ENCODE measurements around the gene STK31.
"Not testable (repeated sequence)": the region's sequence is repeated elsewhere in the genome, so short reads cannot be mapped to it uniquely, and the experiment has no call there.

STK31 gene

GRCh38 chr7:23765943-23766342 is 55.9 kb downstream of the STK31 start:
- no peaks in the 10 kb centered on the region for H4K20me1 ChIP-seq (ENCODE audit: control insufficient read depth, insufficient read depth, low read depth, low read length)
- H3K9me3 ChIP-seq (ENCODE audit: control insufficient read depth, insufficient read depth, low read length): no peaks in the 10 kb centered on the region
- TF ChIP-seq CTCF (IDR thresholded peaks at IDR 0.05; ENCODE audit: low read depth, low read length, poor library complexity, severe bottlenecking): no peak
- H3K4me3 ChIP-seq (ENCODE audit: low read length): no peak overlapping the region
- H3K36me3 ChIP-seq (ENCODE audit: control insufficient read depth, low read length): no peaks in the 10 kb centered on the region
- H3K9me2 ChIP-seq (replicated peaks; ENCODE audit: control insufficient read depth, low read length): no peaks in the 10 kb centered on the region
- peaks cover 12% of the 10 kb centered on the region for H3K27me3 ChIP-seq (ENCODE audit: control insufficient read depth, low read length)
- no peak overlapping the region for H3K4me2 ChIP-seq (ENCODE audit: low read length)
- no peaks in the 10 kb centered on the region for H3K79me2 ChIP-seq (ENCODE audit: control insufficient read depth, low read length)
- H3K4me1 ChIP-seq (ENCODE audit: control insufficient read depth, low read length): no peaks in the 10 kb centered on the region
- H3K27ac ChIP-seq (ENCODE audit: low read depth, low read length): no peak overlapping the region
- H3F3A ChIP-seq (ENCODE audit: control insufficient read depth, insufficient read depth): no peaks in the 10 kb centered on the region

- Histone ChIP-seq H3K36me3 (ENCODE audit: control insufficient read depth, low read length) (no peaks in the 10 kb centered on the region), H3K9me3 (ENCODE audit: control insufficient read depth, insufficient read depth, low read length) (no peaks in the 10 kb centered on the region), H4K20me1 (ENCODE audit: control insufficient read depth, insufficient read depth, low read depth, low read length) (no peaks in the 10 kb centered on the region), H3K27ac (ENCODE audit: low read depth, low read length) (no peak overlapping the region), H3K4me1 (ENCODE audit: control insufficient read depth, low read length) (no peaks in the 10 kb centered on the region), H3K4me2 (ENCODE audit: low read length) (no peak overlapping the region), H3K79me2 (ENCODE audit: control insufficient read depth, low read length) (no peaks in the 10 kb centered on the region), H3K9me2 (replicated peaks; ENCODE audit: control insufficient read depth, low read length) (no peaks in the 10 kb centered on the region), H3K4me3 (ENCODE audit: low read length) (no peak overlapping the region), H3F3A (ENCODE audit: control insufficient read depth, insufficient read depth) (no peaks in the 10 kb centered on the region), H3K27me3 (ENCODE audit: control insufficient read depth, low read length) (peaks cover 12% of the 10 kb centered on the region)
- TF ChIP-seq EZH2phosphoT487 (IDR thresholded peaks at IDR 0.05; ENCODE audit: borderline replicate concordance, low read length) (no peak), CTCF (IDR thresholded peaks at IDR 0.05; ENCODE audit: low read depth, low read length, poor library complexity, severe bottlenecking) (no peak)
Observed at GRCh38 chr7:23767514-23767913, 57.5 kb downstream of the STK31 start.

- Histone ChIP-seq H3K36me3 (ENCODE audit: control insufficient read depth, low read length) (no peaks in the 10 kb centered on the region), H3K27ac (ENCODE audit: low read depth, low read length) (no peak overlapping the region), H4K20me1 (ENCODE audit: control insufficient read depth, insufficient read depth, low read depth, low read length) (no peaks in the 10 kb centered on the region), H3K4me2 (ENCODE audit: low read length) (no peak overlapping the region), H3K9me3 (ENCODE audit: control insufficient read depth, insufficient read depth, low read length) (no peaks in the 10 kb centered on the region), H3K79me2 (ENCODE audit: control insufficient read depth, low read length) (no peaks in the 10 kb centered on the region), H3K4me1 (ENCODE audit: control insufficient read depth, low read length) (no peaks in the 10 kb centered on the region), H3K27me3 (ENCODE audit: control insufficient read depth, low read length) (peaks cover 12% of the 10 kb centered on the region), H3K4me3 (ENCODE audit: low read length) (no peak overlapping the region), H3K9me2 (replicated peaks; ENCODE audit: control insufficient read depth, low read length) (no peaks in the 10 kb centered on the region), H3F3A (ENCODE audit: control insufficient read depth, insufficient read depth) (no peaks in the 10 kb centered on the region)
- no peak for TF ChIP-seq CTCF (IDR thresholded peaks at IDR 0.05; ENCODE audit: low read depth, low read length, poor library complexity, severe bottlenecking)
- no peak for TF ChIP-seq EZH2phosphoT487 (IDR thresholded peaks at IDR 0.05; ENCODE audit: borderline replicate concordance, low read length)
Observed at GRCh38 chr7:23768022-23768421, 58.0 kb downstream of the STK31 start.

GRCh38 chr7:23779185-23779800 is 69.3 kb downstream of the STK31 start:
- H3K27me3 ChIP-seq (ENCODE audit: control insufficient read depth, low read length); H3K9me3 ChIP-seq (ENCODE audit: control insufficient read depth, insufficient read depth, low read length); H4K20me1 ChIP-seq (ENCODE audit: control insufficient read depth, insufficient read depth, low read depth, low read length): not testable (repeated sequence)

More at GRCh38 chr7:23779185-23779800, 69.3 kb downstream of the STK31 start:
- H3K9me2 ChIP-seq (replicated peaks; ENCODE audit: control insufficient read depth, low read length); H3K27ac ChIP-seq (ENCODE audit: low read depth, low read length); H3K79me2 ChIP-seq (ENCODE audit: control insufficient read depth, low read length); H3K36me3 ChIP-seq (ENCODE audit: control insufficient read depth, low read length); H3K4me3 ChIP-seq (ENCODE audit: low read length); H3K4me1 ChIP-seq (ENCODE audit: control insufficient read depth, low read length); H3F3A ChIP-seq (ENCODE audit: control insufficient read depth, insufficient read depth); H3K4me2 ChIP-seq (ENCODE audit: low read length): not testable (repeated sequence)

All from DOHH2 (cell line).